ENCODE data around the gene FAM9A.

- no peak for TF ChIP-seq ZC3H10 (CRISPR knock-in tag; IDR thresholded peaks at IDR 0.05)
- TF ChIP-seq TOX (CRISPR knock-in tag; IDR thresholded peaks at IDR 0.05; ENCODE audit: borderline replicate concordance), result no peak
- TF ChIP-seq GLIS3 (CRISPR knock-in tag; IDR thresholded peaks at IDR 0.05), result no peak
- no peak for TF ChIP-seq RARB (CRISPR knock-in tag; IDR thresholded peaks at IDR 0.05)
- no peak for TF ChIP-seq CREB5 (CRISPR knock-in tag; IDR thresholded peaks at IDR 0.05; ENCODE audit: low read depth)
- TF ChIP-seq ARNTL (CRISPR knock-in tag; IDR thresholded peaks at IDR 0.05; ENCODE audit: borderline replicate concordance, low read depth), result no peak
- TF ChIP-seq PATZ1 (CRISPR knock-in tag; IDR thresholded peaks at IDR 0.05; ENCODE audit: borderline replicate concordance), result no peak
- no peak for TF ChIP-seq ESRRG (CRISPR knock-in tag; IDR thresholded peaks at IDR 0.05)
- TF ChIP-seq CSRNP3 (CRISPR knock-in tag; IDR thresholded peaks at IDR 0.05), result no peak
- TF ChIP-seq ZFP3 (CRISPR knock-in tag; IDR thresholded peaks at IDR 0.05), result no peak
- TF ChIP-seq ZNF8 (CRISPR knock-in tag; IDR thresholded peaks at IDR 0.05), result no peak
- TF ChIP-seq SNAI2 (CRISPR knock-in tag; IDR thresholded peaks at IDR 0.05), result no peak
These were observed 4.8 kb upstream of the FAM9A start for GRCh38 chrX:8805974-8806373.

Measured in SK-N-SH treated with all-trans-retinoic acid at 6 μM for 48 hours (cell line).